Right hindlimb (tissue), 1 donor: Measurements from ENCODE around the gene TXK.
A peak's percentile ranks its signal among the peaks of the same experiment; 100 is the strongest.

Experiments used
- DNase-seq: peaks from one replicate; pipeline ENCODE4 v3.0.0-alpha.2; 2018

The TXK gene

GRCh38 chr4:48046059-48046458 is 88.0 kb downstream of the TXK start:
- DNase-seq = no peak

DNA sequence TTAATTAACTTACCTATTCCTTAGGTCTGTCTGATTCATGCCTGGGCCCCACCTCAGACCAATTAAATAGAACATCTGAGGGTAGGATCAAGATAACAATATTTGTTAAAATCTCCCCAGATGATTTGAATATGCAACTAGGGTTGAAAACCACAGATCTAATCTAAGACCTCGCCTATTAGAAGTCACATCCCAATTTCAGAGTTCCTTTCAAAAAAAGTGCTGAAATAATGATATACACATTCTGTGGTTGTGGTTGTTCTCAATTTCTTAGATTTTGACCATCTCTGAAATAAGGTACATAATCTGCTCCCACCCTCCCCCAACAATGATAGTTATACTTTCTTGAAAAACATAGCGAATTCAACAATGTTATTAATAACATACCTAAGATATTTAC is 89.8 kb downstream of the TXK start:
- no peak for DNase-seq

DNA sequence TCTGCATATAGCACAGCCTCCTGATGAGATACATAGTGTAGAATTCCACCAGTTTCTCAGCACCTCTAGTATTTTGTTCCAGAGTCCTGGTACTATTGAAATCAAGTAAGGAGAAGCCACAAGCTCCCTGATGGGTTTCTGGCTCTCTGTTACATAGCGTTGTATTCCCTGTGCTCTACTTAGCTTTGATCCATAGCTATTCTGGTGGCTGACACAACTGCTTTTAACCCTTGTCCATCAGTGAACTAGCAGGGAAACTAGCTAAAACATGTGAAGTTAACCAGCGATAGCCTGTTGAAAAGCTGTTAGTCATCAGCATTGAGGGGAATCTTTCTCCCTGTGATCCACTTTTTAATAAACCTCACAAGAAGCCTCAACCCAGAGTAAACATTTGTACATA is 90.5 kb downstream of the TXK start:
- no peak for DNase-seq

- DNase-seq = no peak
Measured at GRCh38 chr4:48042979-48043461, 91.0 kb downstream of the TXK start.

- DNase-seq = no peak
Measured at GRCh38 chr4:48041535-48042137, 92.4 kb downstream of the TXK start.

DNA sequence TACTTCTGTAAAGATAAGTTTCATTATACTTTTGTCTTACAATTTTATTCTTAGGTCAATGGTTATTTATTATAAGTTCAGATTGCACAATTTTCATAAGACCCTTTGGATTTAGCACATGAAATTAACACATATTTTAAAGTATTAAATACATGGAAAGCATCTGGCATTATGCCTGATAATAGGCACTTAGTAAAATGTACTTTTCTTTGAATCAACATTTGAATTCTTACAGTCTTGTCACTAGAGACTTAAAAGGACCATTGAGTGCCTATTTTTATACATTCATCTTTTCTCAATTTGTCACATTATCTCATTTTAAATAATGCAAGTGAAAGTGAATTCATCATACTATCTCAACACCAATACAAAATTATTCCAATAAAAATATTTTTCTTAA is 94.5 kb downstream of the TXK start:
- no peak for DNase-seq

GRCh38 chr4:48038666-48039065 is 95.4 kb downstream of the TXK start:
- no peak for DNase-seq

DNA sequence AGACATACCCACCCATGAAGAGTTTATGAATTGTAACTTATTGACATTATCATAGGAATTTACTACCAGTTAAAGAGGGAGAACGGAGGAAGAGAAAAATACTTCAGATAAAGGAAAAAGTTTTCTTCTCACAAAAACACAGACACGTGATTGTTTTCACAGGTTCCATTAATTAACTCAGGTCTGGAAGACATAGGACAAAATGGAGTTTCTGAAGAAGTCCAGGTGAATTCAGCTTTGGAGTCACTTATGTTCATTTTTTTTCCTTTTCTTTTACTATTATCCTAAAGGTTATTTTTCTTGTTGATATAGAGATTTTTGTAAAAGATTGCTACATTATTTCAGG is 97.0 kb downstream of the TXK start:
- DNase-seq = no peak

- DNase-seq = no peak
Measured at GRCh38 chr4:48035952-48036351, 98.1 kb downstream of the TXK start.

GRCh38 chr4:48033825-48034413 is 100.1 kb downstream of the TXK start:
- DNase-seq = no peak

DNA sequence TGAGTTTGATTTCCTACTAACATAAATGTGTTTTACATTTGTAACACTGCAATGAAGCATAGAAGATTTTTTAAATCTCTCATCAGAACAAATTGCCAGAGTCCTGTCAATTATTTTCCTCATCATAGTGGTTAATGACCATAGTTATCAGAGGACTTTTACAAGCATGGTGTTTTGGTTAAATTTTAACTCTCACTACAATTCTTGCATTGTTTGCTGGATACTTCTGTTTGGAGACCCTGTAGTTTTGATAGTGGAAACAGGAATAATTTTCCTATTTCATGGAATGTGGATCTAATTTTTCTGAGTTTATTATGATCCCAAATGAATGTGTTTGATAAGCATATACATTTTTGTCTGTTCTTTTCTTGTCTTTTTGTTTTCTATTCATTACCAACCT is 100.6 kb downstream of the TXK start:
- no peak for DNase-seq

GRCh38 chr4:48032721-48033120 is 101.3 kb downstream of the TXK start:
- no peak for DNase-seq

GRCh38 chr4:48031802-48032525 is 102.1 kb downstream of the TXK start:
- DNase-seq = no peak

- no peak for DNase-seq
Measured at GRCh38 chr4:48030470-48030869, 103.6 kb downstream of the TXK start.

- DNase-seq = no peak
Measured at GRCh38 chr4:48028696-48029095, 105.4 kb downstream of the TXK start.

GRCh38 chr4:48027653-48028052 is 106.4 kb downstream of the TXK start:
- DNase-seq = no peak

- DNase-seq = peak; percentile 62
Measured at GRCh38 chr4:48025005-48025404, 109.0 kb downstream of the TXK start.

- DNase-seq = no peak
Measured at GRCh38 chr4:48024522-48024921, 109.5 kb downstream of the TXK start.

DNA sequence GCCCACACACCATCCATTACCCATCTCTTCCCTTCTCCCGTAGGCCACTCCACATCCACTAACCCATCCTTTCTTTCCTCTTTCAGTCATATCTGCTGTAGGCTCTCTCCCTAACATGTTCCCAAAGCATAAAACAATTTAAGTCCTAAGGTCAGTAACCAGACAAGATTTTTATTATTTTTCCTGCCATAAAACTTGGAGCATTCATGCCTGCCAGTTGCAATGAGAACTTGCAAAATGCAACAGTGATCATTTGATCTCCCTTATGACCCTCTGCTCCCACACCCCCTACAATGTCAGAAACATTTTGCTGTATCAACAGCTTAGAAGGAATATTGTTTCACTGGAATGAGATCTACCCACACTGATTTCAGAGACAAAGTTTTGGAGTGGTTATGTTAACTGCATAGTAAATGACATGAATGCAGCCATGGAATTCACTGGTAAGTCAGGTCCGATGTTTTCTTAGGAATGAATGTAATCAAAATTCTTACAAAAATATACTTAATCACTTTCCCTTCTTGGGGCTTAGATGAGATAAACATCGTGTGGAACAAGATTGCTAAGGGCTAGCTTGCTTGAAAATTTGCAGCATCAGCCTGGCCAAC is 111.8 kb downstream of the TXK start:
- no peak for DNase-seq

- no peak for DNase-seq
Measured at GRCh38 chr4:48021100-48021499, 113.0 kb downstream of the TXK start.

GRCh38 chr4:48018112-48018511 is 115.9 kb downstream of the TXK start:
- DNase-seq = no peak

DNA sequence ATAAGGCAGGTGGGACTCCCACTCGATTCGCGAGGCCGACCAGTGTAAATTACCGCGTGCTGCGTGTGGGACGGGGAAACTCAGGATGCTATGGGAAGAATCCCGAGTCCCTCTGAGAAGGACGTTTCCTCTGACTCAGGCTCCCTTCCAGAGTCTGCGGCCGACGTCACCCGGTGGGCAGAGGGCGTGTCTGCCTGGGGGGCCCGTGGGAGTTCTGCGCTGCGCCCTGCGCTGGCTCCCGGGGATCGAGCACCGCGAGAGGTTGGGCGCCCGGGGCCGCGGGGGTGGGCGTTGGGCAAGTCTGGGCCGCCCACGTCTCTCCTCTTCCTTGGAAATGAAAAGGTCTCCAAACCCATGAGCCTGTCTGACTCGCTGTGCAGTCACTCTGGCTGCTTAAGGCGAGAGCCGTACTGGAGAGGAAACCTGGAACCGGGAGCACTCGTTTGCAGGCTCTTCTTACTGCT is 116.9 kb downstream of the TXK start:
- DNase-seq = peak; percentile 41
